H9 (cell line): ENCODE data around the gene DPH5. TPM values are rescaled to one million over a fixed set of nuclear protein-coding genes. Genes with fewer than 3 reads are reported as not detected.

Experiments used
- DNase-seq: peaks from one replicate; pipeline ENCODE4 v3.0.0-alpha.2; 2017
- H2AFZ ChIP-seq: one replicate; pipeline ENCODE4 v1.6.1; 2013; ENCODE audit warnings: mild to moderate bottlenecking, low read length, control low read depth, moderate library complexity
- H2AK5ac ChIP-seq: 2 replicates; pipeline ENCODE4 v1.6.1; 2013; ENCODE audit warnings: low read length, control low read depth, mixed read lengths; ENCODE audit not compliant: insufficient read length
- H2BK120ac ChIP-seq: one replicate; pipeline ENCODE4 v1.6.1; 2013; ENCODE audit warnings: low read depth, mild to moderate bottlenecking, low read length, control low read depth, inconsistent platforms; ENCODE audit not compliant: poor library complexity, severe bottlenecking
- H2BK12ac ChIP-seq: 2 replicates; pipeline ENCODE4 v1.6.1; 2013; ENCODE audit warnings: low read length, control low read depth, mixed read lengths, low read depth; ENCODE audit not compliant: insufficient read length
- H2BK15ac ChIP-seq: 2 replicates; pipeline ENCODE4 v1.6.1; 2013; ENCODE audit warnings: low read depth, low read length, control low read depth
- H2BK20ac ChIP-seq: one replicate; pipeline ENCODE4 v1.6.1; 2013; ENCODE audit warnings: low read depth, mild to moderate bottlenecking, low read length, control low read depth, inconsistent platforms; ENCODE audit not compliant: poor library complexity, severe bottlenecking
- H2BK5ac ChIP-seq: 2 replicates; pipeline ENCODE4 v1.6.1; 2013; ENCODE audit warnings: low read length, control low read depth, mixed read lengths; ENCODE audit not compliant: insufficient read length
- H3K14ac ChIP-seq: 2 replicates; pipeline ENCODE4 v1.6.1; 2013; ENCODE audit warnings: low read length, control low read depth; ENCODE audit not compliant: insufficient read depth
- H3K18ac ChIP-seq: 2 replicates; pipeline ENCODE4 v1.6.1; 2013; ENCODE audit warnings: low read depth, mild to moderate bottlenecking, mixed read lengths, low read length, control low read depth; ENCODE audit not compliant: insufficient read length
- H3K23ac ChIP-seq: 2 replicates; pipeline ENCODE4 v1.6.1; 2013; ENCODE audit warnings: low read length, control low read depth, mixed read lengths, low read depth; ENCODE audit not compliant: insufficient read length
- H3K23me2 ChIP-seq: 2 replicates; pipeline ENCODE4 v1.6.1; 2013; ENCODE audit warnings: low read depth, mild to moderate bottlenecking, mixed read lengths, low read length, control low read depth; ENCODE audit not compliant: insufficient read length, poor library complexity, severe bottlenecking
- H3K27ac ChIP-seq: 2 replicates; pipeline ENCODE4 v1.5.1; 2013; ENCODE audit warnings: low read length, control low read depth, mixed read lengths, low read depth; ENCODE audit not compliant: insufficient read length
- H3K27me3 ChIP-seq: 2 replicates; pipeline ENCODE4 v1.6.1; 2013; ENCODE audit warnings: low read length, control low read depth, inconsistent platforms; ENCODE audit not compliant: insufficient read depth
- H3K4ac ChIP-seq: 2 replicates; pipeline ENCODE4 v1.6.1; 2013; ENCODE audit warnings: low read depth, mild to moderate bottlenecking, control low read depth, inconsistent platforms, low read length, moderate library complexity
- H3K4me1 ChIP-seq: 2 replicates; pipeline ENCODE4 v1.6.1; 2013; ENCODE audit warnings: low read length, control low read depth, inconsistent platforms; ENCODE audit not compliant: insufficient read depth
- H3K4me2 ChIP-seq: 2 replicates; pipeline ENCODE4 v1.6.1; 2013; ENCODE audit warnings: low read length, control low read depth, mixed read lengths; ENCODE audit not compliant: insufficient read length, insufficient read depth
- H3K56ac ChIP-seq: 2 replicates; pipeline ENCODE4 v1.6.1; 2013; ENCODE audit warnings: low read depth, mild to moderate bottlenecking, mixed read lengths, low read length, control low read depth; ENCODE audit not compliant: insufficient read length
- H3K79me1 ChIP-seq: 2 replicates; pipeline ENCODE4 v1.6.1; 2013; ENCODE audit warnings: low read depth, mild to moderate bottlenecking, moderate library complexity, low read length, control low read depth, inconsistent platforms; ENCODE audit not compliant: insufficient read depth, poor library complexity, severe bottlenecking
- H3K79me2 ChIP-seq: 2 replicates; pipeline ENCODE4 v1.6.1; 2013; ENCODE audit warnings: low read length, control low read depth, inconsistent platforms; ENCODE audit not compliant: insufficient read depth
- H3K9ac ChIP-seq: 2 replicates; pipeline ENCODE4 v1.6.1; 2013; ENCODE audit warnings: low read length, control low read depth, mixed read lengths; ENCODE audit not compliant: insufficient read length; ENCODE audit errors: extremely low read depth
- H3K9me3 ChIP-seq: one replicate; pipeline ENCODE4 v1.6.1; 2013; ENCODE audit warnings: low read depth, low read length, inconsistent platforms; ENCODE audit not compliant: control insufficient read depth
- H3T11ph ChIP-seq: one replicate; pipeline ENCODE4 v1.6.1; 2013; ENCODE audit warnings: mild to moderate bottlenecking, low read length, control low read depth, inconsistent platforms
- H4K20me1 ChIP-seq: one replicate; pipeline ENCODE4 v1.6.1; 2013; ENCODE audit not compliant: control insufficient read depth, insufficient read length, insufficient read depth
- H4K5ac ChIP-seq: 2 replicates; pipeline ENCODE4 v1.6.1; 2013; ENCODE audit warnings: low read depth, mild to moderate bottlenecking, mixed read lengths, low read length, control low read depth; ENCODE audit not compliant: insufficient read length
- H4K8ac ChIP-seq: replicated peaks from 2 replicates; pipeline ENCODE4 v1.6.1; 2013; ENCODE audit warnings: low read length, control low read depth, mixed read lengths, low read depth; ENCODE audit not compliant: insufficient read length
- H4K91ac ChIP-seq: 2 replicates; pipeline ENCODE4 v1.6.1; 2013; ENCODE audit warnings: low read depth, mild to moderate bottlenecking, moderate library complexity, mixed read lengths, low read length, control low read depth; ENCODE audit not compliant: insufficient read length
- H3K27ac Mint-ChIP-seq, 3 experiments: 2 replicates in 2 of 3; 3 replicates in 1 of 3; pipeline ENCODE4 v1.8.0; 2020 to 2021; ENCODE audit warnings: mixed read lengths in 3 of 3, mild to moderate bottlenecking in 1 of 3, moderate library complexity in 1 of 3
- H3K27me3 Mint-ChIP-seq: 2 replicates; pipeline ENCODE4 v1.8.0; 2021; ENCODE audit warnings: low read depth, mild to moderate bottlenecking, moderate library complexity, mixed read lengths
- H3K36me3 Mint-ChIP-seq, 3 experiments: 2 replicates in 2 of 3; 3 replicates in 1 of 3; pipeline ENCODE4 v1.8.0; 2020 to 2021; ENCODE audit warnings: low read depth in 3 of 3, mixed read lengths in 3 of 3; ENCODE audit not compliant: insufficient read depth in 1 of 3
- H3K4me1 Mint-ChIP-seq, 2 experiments: 2 replicates each; pipeline ENCODE4 v1.8.0; 2020; ENCODE audit warnings: mixed read lengths in 2 of 2
- H3K4me3 Mint-ChIP-seq, 2 experiments: 2 replicates in 1 of 2; 3 replicates in 1 of 2; pipeline ENCODE4 v1.8.0; 2020 to 2021; ENCODE audit warnings: mild to moderate bottlenecking in 2 of 2, mixed read lengths in 2 of 2, moderate library complexity in 1 of 2
- H3K9me3 Mint-ChIP-seq, 2 experiments: 2 replicates in 1 of 2; 3 replicates in 1 of 2; pipeline ENCODE4 v1.8.0; 2020; ENCODE audit warnings: mild to moderate bottlenecking in 2 of 2, mixed read lengths in 2 of 2, moderate library complexity in 1 of 2
- WGBS: extraction: QIAGEN DNeasy Blood & Tissue Kit; methylation state at CpG from one replicate; pipeline ENCODE4 v1.1.7; 2013; ENCODE audit warnings: missing lambda C conversion rate, low lambda C conversion rate, mixed read lengths; ENCODE audit not compliant: insufficient read length; ENCODE audit errors: extremely low coverage; 5-methylcytosine and 5-hydroxymethylcytosine counted together
- total RNA-seq: library from RNA; stranded (reverse); gene quantifications from 2 replicates; pipeline ENCODE4 v1.2.1, GENCODE V29; 2021
- TF ChIP-seq, protein P1 (sequence below): fragments of 200-600 bp; sonication (generic); conservative IDR thresholded peaks from 3 replicates; pipeline ENCODE4 v1.8.0; 2021; ENCODE audit warnings: antibody characterized with exemption, mild to moderate bottlenecking

The DPH5 gene
- total RNA-seq, 1 experiment from 2014 or later = 49.4 TPM

DNA sequence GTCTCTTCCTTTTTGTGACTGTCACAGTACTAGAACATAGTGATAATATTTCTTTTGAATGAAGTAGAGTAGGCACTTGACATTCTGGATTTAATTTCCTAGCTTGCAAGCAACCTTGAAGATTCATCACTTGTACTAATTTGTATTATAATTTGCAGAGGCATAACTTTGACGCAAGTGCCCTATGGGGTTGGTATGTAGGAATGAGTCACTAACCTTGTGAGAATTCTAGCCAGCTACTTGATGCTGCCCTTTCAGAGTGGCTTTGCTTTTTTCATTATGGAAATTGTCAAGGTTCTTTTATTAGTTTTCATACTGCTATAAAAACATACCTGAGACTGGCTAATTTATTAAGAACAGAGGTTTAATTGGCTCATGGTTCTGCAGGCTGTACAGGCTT is 13.7 kb upstream of the DPH5 start:
- WGBS = no CpG with 5 or more reads among the region's 1 CpG
- Histone ChIP-seq H3K4ac (no peak overlapping the region), H2BK15ac (no peak overlapping the region), H3K27ac (no peak overlapping the region), H3K9ac (no peak overlapping the region), H3K18ac (no peak overlapping the region), H4K20me1 (no peaks in the 10 kb centered on the region), H2BK20ac (no peak overlapping the region), H3K27me3 (no peaks in the 10 kb centered on the region), H3K4me2 (no peak overlapping the region), H2BK12ac (no peak overlapping the region), H2BK120ac (no peak overlapping the region), H3K4me1 (no peaks in the 10 kb centered on the region), H3K9me3 (peaks cover 15% of the 10 kb centered on the region), H3K23ac (no peak overlapping the region), H3K23me2 (no peaks in the 10 kb centered on the region), H4K8ac (no peak overlapping the region), H3K79me2 (no peaks in the 10 kb centered on the region), H3K56ac (no peak overlapping the region), H2BK5ac (no peak overlapping the region), H3K79me1 (no peaks in the 10 kb centered on the region), H3T11ph (no peak overlapping the region), H2AFZ (no peak overlapping the region), H2AK5ac (no peak overlapping the region), H4K91ac (no peak overlapping the region), H3K14ac (no peak overlapping the region), H4K5ac (no peak overlapping the region)
- H3K36me3 Mint-ChIP-seq = peaks cover 34 to 41% (median 40%) of the 10 kb centered on the region in 3 experiments
- no peak for DNase-seq
- H3K4me3 Mint-ChIP-seq = no peak overlapping the region
- H3K4me1 Mint-ChIP-seq = peaks cover 5% of the 10 kb centered on the region in 2 experiments; a peak in 3 of 4 replicates
- TF ChIP-seq, protein P1, sequence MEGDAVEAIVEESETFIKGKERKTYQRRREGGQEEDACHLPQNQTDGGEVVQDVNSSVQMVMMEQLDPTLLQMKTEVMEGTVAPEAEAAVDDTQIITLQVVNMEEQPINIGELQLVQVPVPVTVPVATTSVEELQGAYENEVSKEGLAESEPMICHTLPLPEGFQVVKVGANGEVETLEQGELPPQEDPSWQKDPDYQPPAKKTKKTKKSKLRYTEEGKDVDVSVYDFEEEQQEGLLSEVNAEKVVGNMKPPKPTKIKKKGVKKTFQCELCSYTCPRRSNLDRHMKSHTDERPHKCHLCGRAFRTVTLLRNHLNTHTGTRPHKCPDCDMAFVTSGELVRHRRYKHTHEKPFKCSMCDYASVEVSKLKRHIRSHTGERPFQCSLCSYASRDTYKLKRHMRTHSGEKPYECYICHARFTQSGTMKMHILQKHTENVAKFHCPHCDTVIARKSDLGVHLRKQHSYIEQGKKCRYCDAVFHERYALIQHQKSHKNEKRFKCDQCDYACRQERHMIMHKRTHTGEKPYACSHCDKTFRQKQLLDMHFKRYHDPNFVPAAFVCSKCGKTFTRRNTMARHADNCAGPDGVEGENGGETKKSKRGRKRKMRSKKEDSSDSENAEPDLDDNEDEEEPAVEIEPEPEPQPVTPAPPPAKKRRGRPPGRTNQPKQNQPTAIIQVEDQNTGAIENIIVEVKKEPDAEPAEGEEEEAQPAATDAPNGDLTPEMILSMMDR = no peak
- peaks cover 24 to 32% of the 10 kb centered on the region in 2 experiments for H3K9me3 Mint-ChIP-seq
- H3K27ac Mint-ChIP-seq = no peak overlapping the region
- H3K27me3 Mint-ChIP-seq = no peaks in the 10 kb centered on the region
